Astrocyte (in vitro differentiated cells and primary cell): ENCODE data around the gene ZNF557. TPM values are rescaled to one million over a fixed set of nuclear protein-coding genes. Genes with fewer than 3 reads are reported as not detected.
"Not testable (repeated sequence)": the region's sequence is repeated elsewhere in the genome, so short reads cannot be mapped to it uniquely, and the experiment has no call there.

Source experiments
- DNase-seq: peaks from one replicate; pipeline ENCODE4 v3.0.0-alpha.2; 2010; ENCODE audit warnings: low read depth
- FAIRE-seq: peaks from 2 replicates; lab custom pipeline; 2011; peaks lifted over from hg19 to GRCh38; lab: Jason Lieb, UNC
- H2AFZ ChIP-seq: 2 replicates; pipeline ENCODE4 v1.6.0; 2012; ENCODE audit warnings: low read depth, low read length, inconsistent platforms
- H3K27ac ChIP-seq: 2 replicates; pipeline ENCODE4 v1.5.1; 2011; ENCODE audit warnings: low read depth, low read length, inconsistent platforms
- H3K27me3 ChIP-seq: 2 replicates; pipeline ENCODE4 v1.6.0; 2011; ENCODE audit warnings: low read length, inconsistent platforms; ENCODE audit not compliant: insufficient read depth
- H3K36me3 ChIP-seq: 2 replicates; pipeline ENCODE4 v1.5.1; 2011; ENCODE audit warnings: low read length, inconsistent platforms; ENCODE audit not compliant: insufficient read depth
- H3K4me1 ChIP-seq: 2 replicates; pipeline ENCODE4 v1.5.1; 2011; ENCODE audit warnings: low read length, inconsistent platforms; ENCODE audit not compliant: insufficient read depth
- H3K4me2 ChIP-seq: 2 replicates; pipeline ENCODE4 v1.6.0; 2012; ENCODE audit warnings: low read length, inconsistent platforms
- H3K4me3 ChIP-seq: 2 replicates; pipeline ENCODE4 v1.5.1; 2011; ENCODE audit warnings: low read depth, mild to moderate bottlenecking, low read length, inconsistent platforms; ENCODE audit not compliant: insufficient read depth
- H3K79me2 ChIP-seq: 2 replicates; pipeline ENCODE4 v1.6.0; 2012; ENCODE audit warnings: mild to moderate bottlenecking, low read length, inconsistent platforms; ENCODE audit not compliant: insufficient read depth
- H3K9ac ChIP-seq: 2 replicates; pipeline ENCODE4 v1.6.0; 2012; ENCODE audit warnings: mild to moderate bottlenecking, low read length, inconsistent platforms
- H3K9me3 ChIP-seq: 2 replicates; pipeline ENCODE4 v1.5.1; 2012; ENCODE audit warnings: low read depth, mild to moderate bottlenecking, low read length, inconsistent platforms; ENCODE audit not compliant: insufficient read depth
- H4K20me1 ChIP-seq: 2 replicates; pipeline ENCODE4 v1.6.0; 2012; ENCODE audit warnings: low read length, inconsistent platforms; ENCODE audit not compliant: insufficient read depth
- H3K27ac Mint-ChIP-seq: one replicate; pipeline ENCODE4 v1.8.0; 2021; ENCODE audit warnings: mild to moderate bottlenecking, mixed read lengths; ENCODE audit not compliant: unreplicated experiment
- H3K27me3 Mint-ChIP-seq: one replicate; pipeline ENCODE4 v1.8.0; 2021; ENCODE audit warnings: low read depth, mixed read lengths; ENCODE audit not compliant: unreplicated experiment
- H3K36me3 Mint-ChIP-seq: one replicate; pipeline ENCODE4 v1.8.0; 2021; ENCODE audit warnings: low read depth, mixed read lengths; ENCODE audit not compliant: unreplicated experiment
- H3K4me1 Mint-ChIP-seq: one replicate; pipeline ENCODE4 v1.8.0; 2021; ENCODE audit warnings: low read depth, mixed read lengths; ENCODE audit not compliant: unreplicated experiment
- H3K4me3 Mint-ChIP-seq: one replicate; pipeline ENCODE4 v1.8.0; 2021; ENCODE audit warnings: mild to moderate bottlenecking, moderate library complexity, mixed read lengths; ENCODE audit not compliant: unreplicated experiment
- H3K9me3 Mint-ChIP-seq: one replicate; pipeline ENCODE4 v1.8.0; 2021; ENCODE audit warnings: mild to moderate bottlenecking, mixed read lengths; ENCODE audit not compliant: unreplicated experiment
- total RNA-seq: library from RNA; stranded (reverse); gene quantifications from 2 replicates; pipeline ENCODE4 v1.2.1, GENCODE V29; 2021

Gene ZNF557
- total RNA-seq, 1 donor from 2014 or later = 9.6 TPM

GRCh38 chr19:7041563-7041962 lies 27.9 kb upstream of the ZNF557 start:
- not testable (repeated sequence) for H2AFZ ChIP-seq, H3K4me1 ChIP-seq, H3K36me3 Mint-ChIP-seq, H3K4me3 ChIP-seq, H3K27ac Mint-ChIP-seq, H3K79me2 ChIP-seq, H4K20me1 ChIP-seq, H3K4me2 ChIP-seq, FAIRE-seq, H3K9me3 ChIP-seq, H3K27ac ChIP-seq, H3K36me3 ChIP-seq, H3K27me3 ChIP-seq, H3K9ac ChIP-seq, H3K9me3 Mint-ChIP-seq, H3K27me3 Mint-ChIP-seq, DNase-seq, H3K4me3 Mint-ChIP-seq, H3K4me1 Mint-ChIP-seq

- not testable (repeated sequence) for H3K27me3 Mint-ChIP-seq, H3K36me3 Mint-ChIP-seq, H3K27me3 ChIP-seq, H3K27ac Mint-ChIP-seq, H3K9ac ChIP-seq, H3K4me1 ChIP-seq, H3K4me3 ChIP-seq, H2AFZ ChIP-seq, H3K79me2 ChIP-seq, H3K9me3 Mint-ChIP-seq, H3K27ac ChIP-seq, H3K36me3 ChIP-seq, H4K20me1 ChIP-seq, H3K4me3 Mint-ChIP-seq, DNase-seq, H3K4me1 Mint-ChIP-seq, H3K9me3 ChIP-seq, FAIRE-seq, H3K4me2 ChIP-seq
Observed at GRCh38 chr19:7049021-7049420, 20.5 kb upstream of the ZNF557 start, which contains the start of gene MBD3L2. Gene MBD3L2 (plus strand): TSS chr19:7049321. CDS start chr19:7049374, 53 bp downstream.

- H3K4me1 ChIP-seq, H2AFZ ChIP-seq, H3K36me3 Mint-ChIP-seq, H3K27ac ChIP-seq, H4K20me1 ChIP-seq, DNase-seq, H3K9me3 ChIP-seq, H3K4me2 ChIP-seq, H3K27me3 Mint-ChIP-seq, H3K9me3 Mint-ChIP-seq, FAIRE-seq, H3K9ac ChIP-seq, H3K4me3 ChIP-seq, H3K4me3 Mint-ChIP-seq, H3K27me3 ChIP-seq, H3K27ac Mint-ChIP-seq, H3K79me2 ChIP-seq, H3K36me3 ChIP-seq, H3K4me1 Mint-ChIP-seq: not testable (repeated sequence)
Observed at GRCh38 chr19:7051421-7051820, 18.1 kb upstream of the ZNF557 start.

GRCh38 chr19:7052896-7053295 lies 16.6 kb upstream of the ZNF557 start:
- H3K9me3 Mint-ChIP-seq, FAIRE-seq, H3K27ac Mint-ChIP-seq: not testable (repeated sequence)

GRCh38 chr19:7054635-7055368 lies 14.7 kb upstream of the ZNF557 start:
- H3K27me3 Mint-ChIP-seq, H3K4me3 Mint-ChIP-seq, DNase-seq: not testable (repeated sequence)

More at GRCh38 chr19:7052896-7053295, 16.6 kb upstream of the ZNF557 start:
- H3K9ac ChIP-seq, H3K36me3 Mint-ChIP-seq, H3K4me1 Mint-ChIP-seq, H3K27ac ChIP-seq, H3K4me1 ChIP-seq, H3K4me3 ChIP-seq, H3K79me2 ChIP-seq, H2AFZ ChIP-seq, H3K36me3 ChIP-seq, DNase-seq, H3K4me2 ChIP-seq, H4K20me1 ChIP-seq, H3K4me3 Mint-ChIP-seq, H3K27me3 Mint-ChIP-seq, H3K9me3 ChIP-seq, H3K27me3 ChIP-seq: not testable (repeated sequence)

GRCh38 chr19:7055679-7056078 lies 13.8 kb upstream of the ZNF557 start:
- H3K4me1 Mint-ChIP-seq, H3K4me3 ChIP-seq, H3K27ac Mint-ChIP-seq, H3K79me2 ChIP-seq, FAIRE-seq, H3K27me3 Mint-ChIP-seq, H3K9me3 ChIP-seq, H3K4me2 ChIP-seq, H3K4me3 Mint-ChIP-seq, H3K27ac ChIP-seq, H3K4me1 ChIP-seq, H4K20me1 ChIP-seq, DNase-seq, H3K27me3 ChIP-seq, H3K36me3 ChIP-seq, H2AFZ ChIP-seq, H3K36me3 Mint-ChIP-seq, H3K9ac ChIP-seq, H3K9me3 Mint-ChIP-seq: not testable (repeated sequence)

More at GRCh38 chr19:7054635-7055368, 14.7 kb upstream of the ZNF557 start:
- not testable (repeated sequence) for H3K4me1 Mint-ChIP-seq, H3K27ac ChIP-seq, H3K4me3 ChIP-seq, H3K9me3 ChIP-seq, H3K9me3 Mint-ChIP-seq, H3K27ac Mint-ChIP-seq, H2AFZ ChIP-seq, H3K4me1 ChIP-seq, H3K4me2 ChIP-seq, H3K79me2 ChIP-seq, H3K27me3 ChIP-seq, FAIRE-seq, H3K36me3 ChIP-seq, H3K9ac ChIP-seq, H4K20me1 ChIP-seq, H3K36me3 Mint-ChIP-seq
